H1 (cell line): ENCODE results near the gene SLC35G6.

ENCODE experiments used
- BCL11A ChIP-seq, 2 experiments: IDR thresholded peaks; one replicate each; pipeline ENCODE4 v1.6.1; 2011; ENCODE audit warnings: low read depth in 2 of 2, low read length in 2 of 2, mild to moderate bottlenecking in 2 of 2
- POLR2A ChIP-seq, 2 experiments: IDR thresholded peaks; 1 replicate in 1 of 2; 2 replicates in 1 of 2; pipeline ENCODE4 v1.6.1; 2011; ENCODE audit warnings: low read depth in 2 of 2, low read length in 2 of 2, mild to moderate bottlenecking in 2 of 2; ENCODE audit errors: control extremely low read depth in 1 of 2

GRCh38 chr17:7530023-7530900 is 49.0 kb downstream of the SLC35G6 start:
- no peak for TF ChIP-seq POLR2A (IDR thresholded peaks at IDR 0.05; ENCODE audit: control extremely low read depth in 1 of 2, low read depth in 2 of 2, low read length in 2 of 2)
- TF ChIP-seq BCL11A (IDR thresholded peaks at IDR 0.05; ENCODE audit: low read depth in 2 of 2, low read length in 2 of 2), result no peak
